Left colon (tissue), 2 donors: Measurements from ENCODE around the gene NUDT2. TPM values are rescaled to one million over a fixed set of nuclear protein-coding genes. Genes with fewer than 3 reads are reported as not detected.
"Not testable (repeated sequence)": the region's sequence is repeated elsewhere in the genome, so short reads cannot be mapped to it uniquely, and the experiment has no call there.

ENCODE experiments used
- ATAC-seq: fragments of 200-7000 bp; cut with Tn5 transposase; one replicate; pipeline ENCODE4 v1.9.1; 2020; ENCODE audit warnings: mild to moderate bottlenecking, moderate library complexity
- DNase-seq, 2 donors: peaks; one replicate each; pipeline ENCODE4 v3.0.0-alpha.2; 2020
- intact Hi-C, 2 donors: fragments of 100-400 bp; cut with DNase I in 1 of 2; cut with micrococcal nuclease in 1 of 2; formaldehyde crosslinking; loops; one replicate each; pipeline versions ENCODE4 v1.11.2 to v1.14.0; 2022; cut with DNase I, micrococcal nuclease
- total RNA-seq, 2 donors: library from RNA; stranded (reverse); fragmentation: NEBNext Ultra II Directional; extraction: Animal tissue kit (Norgen Biotek cat#: 25700); gene quantifications; one replicate each; pipeline ENCODE4 v1.2.1, GENCODE V29; 2021
- donor health status: DM: no; HTN: no; CAD: no.
- donor health status: DM: yes; HTN: yes; CAD: no.

NUDT2 gene
- total RNA-seq, 2 donors from 2014 or later, result 14.0 to 19.2 TPM

GRCh38 chr9:34333836-34334235, 4.5 kb downstream of the NUDT2 start:
- intact Hi-C loops, result loop anchor here (2.0 to 5.0 kb wide), 2 partner anchors 43 to 45 kb away; partner anchors contain the start of gene MYORG (in 1 of the 2)
- ATAC-seq (no peak), DNase-seq (no peak)

- ATAC-seq (no peak), DNase-seq (no peak)
- intact Hi-C loops, result loop anchor here in 1 of 2 donors (5.0 kb wide), 1 partner anchor 43 kb away; the partner anchor contains the start of gene MYORG
Observed at GRCh38 chr9:34334337-34334824, 5.0 kb downstream of the NUDT2 start.

GRCh38 chr9:34334916-34335315, 5.5 kb downstream of the NUDT2 start:
- DNase-seq (no peak), ATAC-seq (no peak)
- intact Hi-C loops, result loop anchor here in 1 of 2 donors (5.0 kb wide), 1 partner anchor 42 kb away; the partner anchor contains the start of gene MYORG

GRCh38 chr9:34335376-34335775, 6.0 kb downstream of the NUDT2 start:
- ATAC-seq (no peak), DNase-seq (no peak)
- intact Hi-C loops, result no loop called here

GRCh38 chr9:34337403-34337802, 8.0 kb downstream of the NUDT2 start:
- no peak for ATAC-seq
- DNase-seq, result no peak
- intact Hi-C loops, result no loop called here

GRCh38 chr9:34338079-34338478, 8.7 kb downstream of the NUDT2 start:
- ATAC-seq, DNase-seq, intact Hi-C loops: not testable (repeated sequence)

- intact Hi-C loops, result no loop called here
- ATAC-seq, result no peak
- no peak for DNase-seq
Observed at GRCh38 chr9:34338665-34339385, 9.5 kb downstream of the NUDT2 start.

- DNase-seq, result no peak
- no peak for ATAC-seq
- intact Hi-C loops, result no loop called here
Observed at GRCh38 chr9:34341659-34342295, 12.4 kb downstream of the NUDT2 start.

- peak; percentile 19 for ATAC-seq
- intact Hi-C loops, result no loop called here
- peak; percentile 20 to 66 for DNase-seq
Observed at GRCh38 chr9:34343090-34343489, 13.7 kb downstream of the NUDT2 start.

- DNase-seq, result no peak
- intact Hi-C loops, result no loop called here
- ATAC-seq, result peak; percentile 39
Observed at GRCh38 chr9:34343605-34344004, 14.2 kb downstream of the NUDT2 start.

GRCh38 chr9:34346873-34347799, 17.8 kb downstream of the NUDT2 start:
- no peak for ATAC-seq
- no peak for DNase-seq
- intact Hi-C loops, result no loop called here

GRCh38 chr9:34347800-34348158, 18.4 kb downstream of the NUDT2 start:
- DNase-seq, result no peak
- intact Hi-C loops, result no loop called here
- ATAC-seq, result no peak

- intact Hi-C loops, result no loop called here
- DNase-seq (no peak), ATAC-seq (no peak)
Observed at GRCh38 chr9:34349324-34349723, 20.0 kb downstream of the NUDT2 start.

- intact Hi-C loops, DNase-seq: not testable (repeated sequence)
- peak; percentile 86 for ATAC-seq
Observed at GRCh38 chr9:34352122-34352652, 22.8 kb downstream of the NUDT2 start.

- ATAC-seq, intact Hi-C loops, DNase-seq: not testable (repeated sequence)
Observed at GRCh38 chr9:34352957-34353356, 23.6 kb downstream of the NUDT2 start.

- intact Hi-C loops, result no loop called here
- DNase-seq, result no peak
- ATAC-seq, result no peak
Observed at GRCh38 chr9:34362614-34363214, 33.3 kb downstream of the NUDT2 start.

GRCh38 chr9:34363619-34364351, 34.4 kb downstream of the NUDT2 start:
- intact Hi-C loops, result no loop called here
- no peak for ATAC-seq
- no peak for DNase-seq

- no peak for ATAC-seq
- no peak for DNase-seq
- intact Hi-C loops, result no loop called here
Observed at GRCh38 chr9:34365282-34365681, 35.9 kb downstream of the NUDT2 start.
